Measurements from ENCODE around the gene PRODH2.

- TF ChIP-seq CTCF (IDR thresholded peaks at IDR 0.05) (no peak), POLR2A (IDR thresholded peaks at IDR 0.05) (no peak)
Measured at GRCh38 chr19:35805526-35806102, 7.0 kb downstream of the PRODH2 start.
